Adrenal gland (tissue), 5 donors: Measurements from ENCODE around the gene SETDB2.

Experiments used
- POLR2A ChIP-seq, 2 donors: fragments of 450-650 bp; IDR thresholded peaks; one replicate each; pipeline ENCODE4 v1.6.1; 2017; ENCODE audit warnings: antibody characterized with exemption in 2 of 2, mild to moderate bottlenecking in 2 of 2, moderate library complexity in 1 of 2
- TF ChIP-seq, protein P1 (sequence below), 6 experiments: fragments of 450-650 bp in 4 of 6; fragments of 200-600 bp in 2 of 6; sonication (generic) in 1 of 6; IDR thresholded peaks; 1 replicate in 5 of 6; 2 replicates in 1 of 6; pipeline versions ENCODE4 v1.5.1 to v1.8.0; 2016 to 2021; ENCODE audit warnings: antibody characterized with exemption in 6 of 6, mild to moderate bottlenecking in 2 of 6, moderate library complexity in 1 of 6
- donor health status: DM: no; HTN: no; CAD: no.

DNA sequence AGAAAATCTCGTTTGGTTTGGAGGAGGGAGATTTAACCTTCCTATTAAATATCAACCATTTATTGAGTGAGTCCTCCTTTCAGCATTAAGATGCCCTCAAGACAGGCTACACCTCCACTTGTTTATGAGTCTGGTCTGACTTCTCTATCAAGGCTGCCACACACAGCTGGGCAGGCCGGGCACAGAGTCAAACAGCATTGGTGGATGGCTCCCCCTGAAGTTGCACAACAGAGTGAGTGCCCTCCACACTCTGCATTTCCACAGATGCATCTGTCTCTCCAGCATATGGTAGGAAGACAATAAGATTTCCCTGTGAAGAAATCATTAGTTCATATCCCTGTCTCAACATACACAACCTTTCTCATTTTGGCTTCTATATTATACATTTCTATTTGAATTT, 83.0 kb downstream of the SETDB2 start:
- TF ChIP-seq POLR2A (IDR thresholded peaks at IDR 0.05): no peak
- TF ChIP-seq, protein P1, sequence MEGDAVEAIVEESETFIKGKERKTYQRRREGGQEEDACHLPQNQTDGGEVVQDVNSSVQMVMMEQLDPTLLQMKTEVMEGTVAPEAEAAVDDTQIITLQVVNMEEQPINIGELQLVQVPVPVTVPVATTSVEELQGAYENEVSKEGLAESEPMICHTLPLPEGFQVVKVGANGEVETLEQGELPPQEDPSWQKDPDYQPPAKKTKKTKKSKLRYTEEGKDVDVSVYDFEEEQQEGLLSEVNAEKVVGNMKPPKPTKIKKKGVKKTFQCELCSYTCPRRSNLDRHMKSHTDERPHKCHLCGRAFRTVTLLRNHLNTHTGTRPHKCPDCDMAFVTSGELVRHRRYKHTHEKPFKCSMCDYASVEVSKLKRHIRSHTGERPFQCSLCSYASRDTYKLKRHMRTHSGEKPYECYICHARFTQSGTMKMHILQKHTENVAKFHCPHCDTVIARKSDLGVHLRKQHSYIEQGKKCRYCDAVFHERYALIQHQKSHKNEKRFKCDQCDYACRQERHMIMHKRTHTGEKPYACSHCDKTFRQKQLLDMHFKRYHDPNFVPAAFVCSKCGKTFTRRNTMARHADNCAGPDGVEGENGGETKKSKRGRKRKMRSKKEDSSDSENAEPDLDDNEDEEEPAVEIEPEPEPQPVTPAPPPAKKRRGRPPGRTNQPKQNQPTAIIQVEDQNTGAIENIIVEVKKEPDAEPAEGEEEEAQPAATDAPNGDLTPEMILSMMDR (IDR thresholded peaks at IDR 0.05): no peak
